HCT116 (cell line): ENCODE measurements around the gene IRF2. TPM values are rescaled to one million over a fixed set of nuclear protein-coding genes. Genes with fewer than 3 reads are reported as not detected.

Experiments
- ATAC-seq: fragments of 200-7000 bp; cut with Tn5 transposase; 2 replicates; pipeline ENCODE4 v1.9.1; 2020; ENCODE audit warnings: mild to moderate bottlenecking, moderate library complexity
- BruUV-seq: library from RNA; stranded (reverse); fragments of 400-500 nt; replicated peaks from 2 replicates; lab custom pipeline; 2021; lab: Mats Ljungman, UMichigan
- CTCF ChIA-PET: fragments of 300-600 bp; sonication (Branson Sonifier 250); formaldehyde crosslinking; loops from one replicate; lab custom pipeline; 2021; ENCODE audit warnings: antibody characterized with exemption; lab: Charles Lee
- POLR2A ChIA-PET: fragments of 300-600, 350-600 bp; sonication (Branson Sonifier 250); formaldehyde crosslinking; loops from one replicate; lab custom pipeline; 2021; ENCODE audit warnings: antibody characterized with exemption; lab: Charles Lee
- RAD21 ChIA-PET, 2 experiments: fragments of 300-600 bp; sonication (Branson Sonifier 250); formaldehyde crosslinking; loops; one replicate each; lab custom pipeline; 2023; ENCODE audit warnings: low total read pairs in 2 of 2; ENCODE audit not compliant: uncharacterized antibody in 2 of 2, unreplicated experiment in 2 of 2, low non-redundant PET in 1 of 2; lab: Charles Lee
- DNase-seq: peaks from one replicate; pipeline ENCODE4 v3.0.0-alpha.2; 2010; ENCODE audit warnings: low read depth, low spot score
- H2AFZ ChIP-seq: fragments of 200-600 bp; shearing (Covaris generic), sonication (generic); 2 replicates; pipeline ENCODE4 v1.6.1; 2017; ENCODE audit warnings: low read depth, mixed run types, mixed read lengths, antibody characterized with exemption, low read length; ENCODE audit not compliant: poor library complexity, severe bottlenecking
- H3K27ac ChIP-seq: 2 replicates; pipeline ENCODE4 v1.5.1; 2012; ENCODE audit warnings: low read depth, low read length
- H3K27me3 ChIP-seq: fragments of 200-600 bp; sonication (generic); 2 replicates; pipeline ENCODE4 v1.6.1; 2016; ENCODE audit warnings: mixed run types, low read length, mixed read lengths; ENCODE audit not compliant: insufficient read depth
- H3K36me3 ChIP-seq, 2 experiments: fragments of 200-500 bp in 1 of 2; fragments of 200-600 bp in 1 of 2; sonication (Bioruptor generic) in 1 of 2; sonication (generic) in 1 of 2; 2 replicates each; pipeline versions ENCODE4 v1.5.1 to v1.6.1; 2014 to 2016; ENCODE audit warnings: low read length in 2 of 2, inconsistent platforms in 1 of 2, mixed read lengths in 1 of 2, mixed run types in 1 of 2; ENCODE audit not compliant: insufficient read depth in 2 of 2, control insufficient read depth in 1 of 2
- H3K4me1 ChIP-seq, 2 experiments: fragments of 200-600 bp in 1 of 2; sonication (generic) in 1 of 2; 2 replicates each; pipeline versions ENCODE4 v1.5.1 to v1.6.1; 2012 to 2017; ENCODE audit warnings: low read length in 2 of 2, inconsistent platforms in 1 of 2, mild to moderate bottlenecking in 1 of 2, mixed read lengths in 1 of 2, mixed run types in 1 of 2, moderate library complexity in 1 of 2; ENCODE audit not compliant: insufficient read depth in 2 of 2, control insufficient read depth in 1 of 2
- H3K4me2 ChIP-seq: fragments of 200-600 bp; sonication (generic); 2 replicates; pipeline ENCODE4 v1.6.1; 2017; ENCODE audit warnings: mixed run types, low read length, mixed read lengths
- H3K4me3 ChIP-seq, 2 experiments: fragments of 200-600 bp in 1 of 2; sonication (generic) in 1 of 2; replicated peaks in 1 of 2; 2 replicates each; pipeline ENCODE4 v1.5.1; 2011 to 2016; ENCODE audit warnings: low read length in 2 of 2, control low read depth in 1 of 2, low read depth in 1 of 2, mild to moderate bottlenecking in 1 of 2, mixed read lengths in 1 of 2, mixed run types in 1 of 2
- H3K79me2 ChIP-seq: fragments of 200-600 bp; sonication (generic); 2 replicates; pipeline ENCODE4 v1.6.1; 2017; ENCODE audit warnings: mild to moderate bottlenecking, mixed run types, low read length, moderate library complexity, mixed read lengths; ENCODE audit not compliant: insufficient read depth
- H3K9ac ChIP-seq: fragments of 200-600 bp; sonication (generic); 2 replicates; pipeline ENCODE4 v1.6.1; 2016; ENCODE audit warnings: low read length, mixed read lengths
- H3K9me2 ChIP-seq: fragments of 200-600 bp; sonication (generic), shearing (Covaris generic); 2 replicates; pipeline ENCODE4 v1.6.1; 2017; ENCODE audit warnings: mixed run types, mild to moderate bottlenecking, moderate library complexity; ENCODE audit not compliant: insufficient read depth
- H3K9me3 ChIP-seq, 2 experiments: fragments of 200-500 bp in 1 of 2; fragments of 200-600 bp in 1 of 2; sonication (Bioruptor generic) in 1 of 2; sonication (generic) in 1 of 2; 2 replicates each; pipeline ENCODE4 v1.6.1; 2014 to 2017; ENCODE audit warnings: low read length in 2 of 2, mixed read lengths in 2 of 2, inconsistent platforms in 1 of 2, low read depth in 1 of 2, mild to moderate bottlenecking in 1 of 2, mixed run types in 1 of 2, moderate library complexity in 1 of 2; ENCODE audit not compliant: control insufficient read depth in 1 of 2, insufficient read depth in 1 of 2
- H4K20me1 ChIP-seq: fragments of 200-600 bp; sonication (generic), shearing (Covaris generic); 2 replicates; pipeline ENCODE4 v1.6.1; 2017; ENCODE audit warnings: mixed run types, mild to moderate bottlenecking, moderate library complexity; ENCODE audit not compliant: insufficient read depth
- CBX3 ChIP-seq: IDR thresholded peaks from 2 replicates; pipeline ENCODE4 v1.6.1; 2012; ENCODE audit warnings: low read depth
- EGR1 ChIP-seq: IDR thresholded peaks from 2 replicates; pipeline ENCODE4 v1.6.1; 2012; ENCODE audit warnings: low read depth
- ELF1 ChIP-seq: IDR thresholded peaks from 2 replicates; pipeline ENCODE4 v1.6.1; 2012; ENCODE audit warnings: low read depth, borderline replicate concordance
- EZH2phosphoT487 ChIP-seq: fragments of 200-600 bp; IDR thresholded peaks from 2 replicates; pipeline ENCODE4 v1.6.1; 2018; ENCODE audit warnings: antibody characterized with exemption, borderline replicate concordance
- JUND ChIP-seq: IDR thresholded peaks from 2 replicates; pipeline ENCODE4 v1.6.1; 2012
- POLR2A ChIP-seq: IDR thresholded peaks from 2 replicates; pipeline ENCODE4 v1.7.0; 2011; ENCODE audit warnings: borderline replicate concordance; ENCODE audit not compliant: insufficient read depth, insufficient read length; ENCODE audit errors: extremely low read depth
- REST ChIP-seq: IDR thresholded peaks from 2 replicates; pipeline ENCODE4 v1.6.1; 2012; ENCODE audit warnings: low read depth
- SP1 ChIP-seq: IDR thresholded peaks from 2 replicates; pipeline ENCODE4 v1.6.1; 2012; ENCODE audit warnings: low read depth
- ZFX ChIP-seq: fragments of 450-650 bp; IDR thresholded peaks from 2 replicates; pipeline ENCODE4 v1.6.1; 2017
- ZNF274 ChIP-seq: fragments of 200-500 bp; sonication (Bioruptor generic); IDR thresholded peaks from 2 replicates; pipeline ENCODE4 v1.6.1; 2014; ENCODE audit warnings: mild to moderate bottlenecking, low read depth, low read length, inconsistent platforms
- intact Hi-C: fragments of 100-400 bp; cut with micrococcal nuclease; formaldehyde crosslinking; loops from 2 replicates; pipeline ENCODE4 v1.10.0; 2022
- total RNA-seq: library from RNA; stranded (reverse); gene quantifications from one replicate; pipeline ENCODE4 v1.2.1, GENCODE V29; 2021; ENCODE audit not compliant: unreplicated experiment

IRF2 gene
- total RNA-seq, 1 experiment from 2014 or later: 10.6 TPM

GRCh38 chr4:184515606-184516005 is 41.3 kb upstream of the IRF2 start:
- no peak for DNase-seq
- Histone ChIP-seq H3K9me2 (no peaks in the 10 kb centered on the region), H3K36me3 (no peaks in the 10 kb centered on the region), H3K79me2 (no peaks in the 10 kb centered on the region)
- TF ChIP-seq POLR2A (no peak), JUND (no peak), SP1 (no peak), REST (no peak), ZNF274 (no peak), EZH2phosphoT487 (no peak), ZFX (no peak), CBX3 (no peak), ELF1 (no peak), EGR1 (no peak)
- TF ChIP-seq, all 23 proteins: peak for 0
- H3K9me3 ChIP-seq: no peaks in the 10 kb centered on the region
- CTCF ChIA-PET: no interaction called here
- no peak overlapping the region for H2AFZ ChIP-seq
- ATAC-seq: no peak
- no peak overlapping the region for H3K4me3 ChIP-seq
- no peaks in the 10 kb centered on the region for H3K4me1 ChIP-seq
- RAD21 ChIA-PET: no interaction called here
- H3K27me3 ChIP-seq: no peaks in the 10 kb centered on the region
- POLR2A ChIA-PET: no interaction called here
- H3K9ac ChIP-seq: no peak overlapping the region
- intact Hi-C loops: no loop called here
- no TSS peak for BruUV-seq
- no peak overlapping the region for H3K27ac ChIP-seq
- H3K4me2 ChIP-seq: no peak overlapping the region
- H4K20me1 ChIP-seq: no peaks in the 10 kb centered on the region
